OCI-LY3 (cell line): ENCODE results near the gene HSP90B1.

Experiments
- H2AFZ ChIP-seq: fragments of 200-600, 300-600 bp; shearing (Covaris generic); 2 replicates; pipeline ENCODE4 v1.6.0; 2014; ENCODE audit warnings: antibody characterized with exemption, low read depth, low read length
- H3K27ac ChIP-seq: fragments of 200-600, 300-600 bp; sonication (generic); 2 replicates; pipeline ENCODE4 v1.5.1; 2014; ENCODE audit warnings: mild to moderate bottlenecking, low read length, moderate library complexity, mixed read lengths
- H3K27me3 ChIP-seq: fragments of 200-600, 300-600 bp; sonication (generic); 2 replicates; pipeline ENCODE4 v1.6.1; 2014; ENCODE audit warnings: low read depth, low read length, mixed read lengths
- H3K36me3 ChIP-seq: fragments of 200-600, 300-600 bp; sonication (generic); replicated peaks from 2 replicates; pipeline ENCODE3; 2014; ENCODE audit warnings: low read depth, low read length, mixed read lengths
- H3K4me1 ChIP-seq: fragments of 300-600, 200-600 bp; sonication (generic); 2 replicates; pipeline ENCODE4 v1.6.1; 2014; ENCODE audit warnings: low read length, mixed read lengths
- H3K4me2 ChIP-seq: fragments of 200-600, 300-600 bp; sonication (generic); 2 replicates; pipeline ENCODE4 v1.6.1; 2014; ENCODE audit warnings: low read length, mixed read lengths
- H3K4me3 ChIP-seq: fragments of 300-600, 200-600 bp; sonication (generic); 2 replicates; pipeline ENCODE4 v1.5.1; 2014; ENCODE audit warnings: antibody characterized with exemption, mild to moderate bottlenecking, low read length, moderate library complexity
- H3K79me2 ChIP-seq: fragments of 300-600, 200-600 bp; shearing (Covaris generic); 2 replicates; pipeline ENCODE4 v1.6.1; 2014; ENCODE audit warnings: mild to moderate bottlenecking, low read length, mixed read lengths
- H3K9ac ChIP-seq: fragments of 300-600, 200-600 bp; shearing (Covaris generic); 2 replicates; pipeline ENCODE4 v1.6.0; 2014; ENCODE audit warnings: mild to moderate bottlenecking, low read length, moderate library complexity
- H3K9me3 ChIP-seq: fragments of 200-600, 300-600 bp; shearing (Covaris generic); 2 replicates; pipeline ENCODE4 v1.6.1; 2014; ENCODE audit warnings: low read length, mixed read lengths; ENCODE audit not compliant: insufficient read depth
- H4K20me1 ChIP-seq: fragments of 200-600, 300-600 bp; sonication (generic); 2 replicates; pipeline ENCODE4 v1.6.1; 2016; ENCODE audit warnings: low read length, mixed read lengths; ENCODE audit not compliant: insufficient read depth
- CTCF ChIP-seq: fragments of 200-600, 300-600 bp; sonication (generic); IDR thresholded peaks from 2 replicates; pipeline ENCODE4 v1.5.1; 2014; ENCODE audit warnings: antibody characterized with exemption, low read length, low read depth
- EZH2phosphoT487 ChIP-seq: fragments of 200-600 bp; shearing (Covaris generic); IDR thresholded peaks from 2 replicates; pipeline ENCODE4 v1.6.1; 2018; ENCODE audit warnings: antibody characterized with exemption, mixed run types, low read depth

Gene HSP90B1

GRCh38 chr12:103913100-103913499, 17.1 kb upstream of the HSP90B1 start:
- Histone ChIP-seq H3K9me3 (no peaks in the 10 kb centered on the region), H3K36me3 (no peaks in the 10 kb centered on the region), H3K27ac (no peak overlapping the region), H4K20me1 (no peaks in the 10 kb centered on the region), H3K4me3 (no peak overlapping the region), H3K4me2 (no peak overlapping the region), H3K9ac (no peak overlapping the region), H3K4me1 (peaks cover 6% of the 10 kb centered on the region), H2AFZ (no peak overlapping the region), H3K27me3 (no peaks in the 10 kb centered on the region), H3K79me2 (no peaks in the 10 kb centered on the region)
- TF ChIP-seq CTCF (no peak), EZH2phosphoT487 (no peak)

- Histone ChIP-seq H3K36me3 (no peaks in the 10 kb centered on the region), H2AFZ (no peak overlapping the region), H3K9ac (no peak overlapping the region), H3K4me3 (no peak overlapping the region), H3K9me3 (no peaks in the 10 kb centered on the region), H3K27me3 (no peaks in the 10 kb centered on the region), H3K4me1 (no peaks in the 10 kb centered on the region), H4K20me1 (no peaks in the 10 kb centered on the region), H3K4me2 (no peak overlapping the region), H3K27ac (no peak overlapping the region), H3K79me2 (no peaks in the 10 kb centered on the region)
- TF ChIP-seq CTCF (no peak), EZH2phosphoT487 (no peak)
Measured at GRCh38 chr12:103915306-103915705, 14.9 kb upstream of the HSP90B1 start.

- Histone ChIP-seq H3K27me3 (no peaks in the 10 kb centered on the region), H2AFZ (no peak overlapping the region), H3K79me2 (no peaks in the 10 kb centered on the region), H3K4me2 (no peak overlapping the region), H4K20me1 (no peaks in the 10 kb centered on the region), H3K9ac (no peak overlapping the region), H3K36me3 (no peaks in the 10 kb centered on the region), H3K9me3 (no peaks in the 10 kb centered on the region), H3K27ac (no peak overlapping the region), H3K4me1 (no peaks in the 10 kb centered on the region), H3K4me3 (no peak overlapping the region)
- TF ChIP-seq EZH2phosphoT487 (no peak), CTCF (no peak)
Measured at GRCh38 chr12:103917873-103918272, 12.3 kb upstream of the HSP90B1 start.

- H3K4me1 ChIP-seq: peaks cover 50% of the 10 kb centered on the region
- no peaks in the 10 kb centered on the region for H3K27me3 ChIP-seq
- peak overlapping the region; percentile 85 for H3K27ac ChIP-seq
- no peaks in the 10 kb centered on the region for H3K36me3 ChIP-seq
- peak overlapping the region; percentile 55 for H3K9ac ChIP-seq
- H3K9me3 ChIP-seq: no peaks in the 10 kb centered on the region
- peak overlapping the region; percentile 19; the same call in 1 of the 2 replicates for H2AFZ ChIP-seq
- peak overlapping the region; percentile 57 for H3K4me3 ChIP-seq
- H3K4me2 ChIP-seq: peak overlapping the region; percentile 76
- peaks cover 5% of the 10 kb centered on the region; the same call in 1 of the 2 replicates for H3K79me2 ChIP-seq
- H4K20me1 ChIP-seq: no peaks in the 10 kb centered on the region
- TF ChIP-seq CTCF (no peak), EZH2phosphoT487 (no peak)
Measured at GRCh38 chr12:103924761-103925641, 5.2 kb upstream of the HSP90B1 start.
